HL-60 (cell line): ENCODE measurements around the gene RNASE12.
A peak's percentile ranks its signal among the peaks of the same experiment; 100 is the strongest.
"Not testable (repeated sequence)": the region's sequence is repeated elsewhere in the genome, so short reads cannot be mapped to it uniquely, and the experiment has no call there.

Experiments used
- DNase-seq, 2 experiments: peaks; one replicate each; pipeline ENCODE4 v3.0.0-alpha.2; 2010 to 2020; ENCODE audit warnings: low read depth in 1 of 2, low spot score in 1 of 2
- H3K27ac ChIP-seq: fragments of 250-450 bp; sonication (Bioruptor Pico); replicated peaks from 2 replicates; pipeline ENCODE4 v1.5.1; 2020; ENCODE audit warnings: mild to moderate bottlenecking, moderate library complexity
- H3K27me3 ChIP-seq: fragments of 250-450 bp; sonication (Bioruptor Pico); 2 replicates; pipeline ENCODE4 v1.5.1; 2021; ENCODE audit warnings: mild to moderate bottlenecking, moderate library complexity; ENCODE audit not compliant: insufficient read depth, poor library complexity, severe bottlenecking
- H3K4me3 ChIP-seq: replicated peaks from 2 replicates; pipeline ENCODE4 v1.5.1; 2011; ENCODE audit warnings: mild to moderate bottlenecking, control low read depth, low read length; ENCODE audit not compliant: insufficient read depth
- CTCF ChIP-seq: IDR thresholded peaks from one replicate; pipeline ENCODE4 v1.5.1; 2011; ENCODE audit warnings: low read length, control low read depth, inconsistent platforms; ENCODE audit not compliant: insufficient read depth
- GABPA ChIP-seq: IDR thresholded peaks from 2 replicates; pipeline ENCODE4 v1.6.1; 2012; ENCODE audit warnings: low read depth
- POLR2AphosphoS5 ChIP-seq: IDR thresholded peaks from 2 replicates; pipeline ENCODE4 v1.6.1; 2012; ENCODE audit warnings: low read depth
- REST ChIP-seq: IDR thresholded peaks from 2 replicates; pipeline ENCODE4 v1.6.1; 2012; ENCODE audit warnings: low read depth; ENCODE audit not compliant: insufficient replicate concordance
- SPI1 ChIP-seq: IDR thresholded peaks from 2 replicates; pipeline ENCODE4 v1.6.1; 2012; ENCODE audit warnings: low read depth, mild to moderate bottlenecking, borderline replicate concordance

The RNASE12 gene

GRCh38 chr14:20624495-20625070 is 33.4 kb upstream of the RNASE12 start:
- no peak for TF ChIP-seq CTCF
- TF ChIP-seq REST: peak; percentile 21
- Histone ChIP-seq H3K27me3 (no peaks in the 10 kb centered on the region), H3K27ac (peak overlapping the region; percentile 70), H3K4me3 (peak overlapping the region; percentile 34)
- DNase-seq: peak in 1 of 2 experiments; percentile 96

- peak in 1 of 2 experiments; percentile 69 for DNase-seq
- Histone ChIP-seq H3K27ac (peak overlapping the region; percentile 70), H3K4me3 (no peak overlapping the region), H3K27me3 (no peaks in the 10 kb centered on the region)
- peak; percentile 71 for TF ChIP-seq SPI1
- no peak for TF ChIP-seq CTCF
These were observed 32.6 kb upstream of the RNASE12 start for GRCh38 chr14:20623798-20624197.

GRCh38 chr14:20622816-20623291 is 31.7 kb upstream of the RNASE12 start:
- H3K27me3 ChIP-seq: no peaks in the 10 kb centered on the region
- H3K27ac ChIP-seq: peak overlapping the region; percentile 70
- H3K4me3 ChIP-seq: no peak overlapping the region
- TF ChIP-seq CTCF: no peak
- no peak for TF ChIP-seq GABPA
- TF ChIP-seq POLR2AphosphoS5: no peak
- no peak for TF ChIP-seq REST
- no peak for TF ChIP-seq SPI1
- DNase-seq: no peak

- TF ChIP-seq SPI1 (no peak), REST (no peak), CTCF (no peak)
- no peaks in the 10 kb centered on the region for H3K27me3 ChIP-seq
- no peak overlapping the region for H3K4me3 ChIP-seq
- H3K27ac ChIP-seq: no peak overlapping the region
- DNase-seq: no peak
These were observed 29.8 kb upstream of the RNASE12 start for GRCh38 chr14:20620798-20621478.

- not testable (repeated sequence) for H3K27ac ChIP-seq, DNase-seq, H3K27me3 ChIP-seq, H3K4me3 ChIP-seq
These were observed 28.5 kb upstream of the RNASE12 start for GRCh38 chr14:20619688-20620087.
